Ascending aorta (tissue), 2 donors: Measurements from ENCODE around the gene WDR70. TPM values are rescaled to one million over a fixed set of nuclear protein-coding genes. Genes with fewer than 3 reads are reported as not detected.

Source experiments
- DNase-seq, 2 donors: peaks; one replicate each; pipeline ENCODE4 v3.0.0-alpha.2; 2019; ENCODE audit warnings: low spot score in 2 of 2
- H3K27ac ChIP-seq, 2 donors: fragments of 200-600 bp; sonication (generic); one replicate each; pipeline ENCODE4 v1.5.1; 2016 to 2017; ENCODE audit warnings: mild to moderate bottlenecking in 1 of 2
- H3K27me3 ChIP-seq: fragments of 200-600 bp; sonication (generic); one replicate; pipeline ENCODE4 v1.5.1; 2017
- H3K36me3 ChIP-seq, 2 donors: fragments of 200-600 bp; sonication (generic); one replicate each; pipeline ENCODE4 v1.5.1; 2016
- H3K4me1 ChIP-seq, 2 donors: fragments of 200-600 bp; sonication (generic); one replicate each; pipeline ENCODE4 v1.5.1; 2016 to 2017; ENCODE audit warnings: mild to moderate bottlenecking in 1 of 2
- H3K4me3 ChIP-seq, 2 donors: fragments of 200-600 bp; sonication (generic); one replicate each; pipeline ENCODE4 v1.5.1; 2016 to 2017; ENCODE audit warnings: mild to moderate bottlenecking in 1 of 2
- H3K9me3 ChIP-seq, 2 donors: fragments of 200-600 bp; sonication (generic); one replicate each; pipeline ENCODE4 v1.5.1; 2016
- CTCF ChIP-seq, 3 experiments: fragments of 200-600 bp in 2 of 3; fragments of 450-650 bp in 1 of 3; sonication (generic) in 2 of 3; IDR thresholded peaks; one replicate each; pipeline ENCODE4 v1.5.1; 2016 to 2019; ENCODE audit warnings: antibody characterized with exemption in 3 of 3, mild to moderate bottlenecking in 1 of 3, moderate library complexity in 1 of 3
- intact Hi-C: fragments of 100-400 bp; cut with DNase I; formaldehyde crosslinking; loops from one replicate; pipeline ENCODE4 v1.15.1; 2023
- total RNA-seq: library from RNA; depleted of rRNA; stranded (reverse); fragments of >200 nt; gene quantifications from one replicate; pipeline ENCODE4 v1.1.0, GENCODE V29; 2016

WDR70 gene
- total RNA-seq, 1 donor from 2014 or later = 8.7 TPM

- H3K4me1 ChIP-seq = no peaks in the 10 kb centered on the region
- H3K36me3 ChIP-seq = peaks cover 0 to 5% of the 10 kb centered on the region in 2 donors
- no peaks in the 10 kb centered on the region for H3K27me3 ChIP-seq
- no peaks in the 10 kb centered on the region for H3K9me3 ChIP-seq
- no peak overlapping the region for H3K4me3 ChIP-seq
- no peak overlapping the region for H3K27ac ChIP-seq
- DNase-seq = no peak
- TF ChIP-seq CTCF (IDR thresholded peaks at IDR 0.05) = no peak
- intact Hi-C loops = no loop called here
Observed at GRCh38 chr5:37660319-37660718, 281.2 kb downstream of the WDR70 start.

GRCh38 chr5:37661227-37661920, 282.3 kb downstream of the WDR70 start:
- Histone ChIP-seq H3K9me3 (no peaks in the 10 kb centered on the region), H3K27me3 (no peaks in the 10 kb centered on the region), H3K4me1 (no peaks in the 10 kb centered on the region), H3K4me3 (no peak overlapping the region), H3K36me3 (peaks cover 0 to 1% of the 10 kb centered on the region in 2 donors), H3K27ac (no peak overlapping the region)
- intact Hi-C loops = no loop called here
- TF ChIP-seq CTCF (IDR thresholded peaks at IDR 0.05) = no peak
- DNase-seq = no peak

GRCh38 chr5:37661951-37662350, 282.8 kb downstream of the WDR70 start:
- Histone ChIP-seq H3K27ac (no peak overlapping the region), H3K36me3 (no peaks in the 10 kb centered on the region), H3K4me3 (no peak overlapping the region), H3K27me3 (no peaks in the 10 kb centered on the region), H3K4me1 (no peaks in the 10 kb centered on the region), H3K9me3 (no peaks in the 10 kb centered on the region)
- no peak for DNase-seq
- intact Hi-C loops = no loop called here
- no peak for TF ChIP-seq CTCF (IDR thresholded peaks at IDR 0.05)

- no peaks in the 10 kb centered on the region for H3K4me1 ChIP-seq
- no peak overlapping the region for H3K4me3 ChIP-seq
- H3K27ac ChIP-seq = no peak overlapping the region
- no peaks in the 10 kb centered on the region for H3K27me3 ChIP-seq
- no peaks in the 10 kb centered on the region for H3K9me3 ChIP-seq
- DNase-seq = no peak
- TF ChIP-seq CTCF (IDR thresholded peaks at IDR 0.05) = no peak
- intact Hi-C loops = no loop called here
- H3K36me3 ChIP-seq = no peaks in the 10 kb centered on the region
Observed at GRCh38 chr5:37662362-37662761, 283.2 kb downstream of the WDR70 start.

GRCh38 chr5:37662789-37663485, 283.8 kb downstream of the WDR70 start:
- intact Hi-C loops = no loop called here
- no peak overlapping the region for H3K27ac ChIP-seq

More at GRCh38 chr5:37662789-37663485, 283.8 kb downstream of the WDR70 start:
- DNase-seq = no peak
- Histone ChIP-seq H3K4me1 (peaks cover 0 to 2% of the 10 kb centered on the region in 2 donors), H3K36me3 (no peaks in the 10 kb centered on the region), H3K4me3 (no peak overlapping the region), H3K27me3 (no peaks in the 10 kb centered on the region), H3K9me3 (no peaks in the 10 kb centered on the region)
- no peak for TF ChIP-seq CTCF (IDR thresholded peaks at IDR 0.05)
